HEK293 (cell line): ENCODE results near the gene TP53BP2.
A peak's percentile ranks its signal among the peaks of the same experiment; 100 is the strongest.

ENCODE experiments used
- BCL11A ChIP-seq: fragments of 450-650 bp; formaldehyde crosslinking; IDR thresholded peaks from 2 replicates; pipeline ENCODE4 v1.5.1; 2016; ENCODE audit warnings: low read depth, missing biosample characterization, missing genetic modification characterization
- GFI1B ChIP-seq: fragments of 450-650 bp; formaldehyde crosslinking; IDR thresholded peaks from 2 replicates; pipeline ENCODE4 v1.5.1; 2016; ENCODE audit warnings: missing biosample characterization, missing genetic modification characterization
- KLF1 ChIP-seq: fragments of 450-650 bp; formaldehyde crosslinking; IDR thresholded peaks from 2 replicates; pipeline ENCODE4 v1.5.1; 2016; ENCODE audit warnings: missing biosample characterization, missing genetic modification characterization
- KLF10 ChIP-seq: fragments of 450-650 bp; IDR thresholded peaks from 2 replicates; pipeline ENCODE4 v1.5.1; 2018; ENCODE audit warnings: missing biosample characterization, mild to moderate bottlenecking, missing genetic modification characterization
- KLF8 ChIP-seq: fragments of 450-650 bp; formaldehyde crosslinking; IDR thresholded peaks from 2 replicates; pipeline ENCODE4 v1.5.1; 2016; ENCODE audit warnings: missing biosample characterization, missing genetic modification characterization
- PRDM1 ChIP-seq: fragments of 450-650 bp; formaldehyde crosslinking; IDR thresholded peaks from 2 replicates; pipeline ENCODE4; 2016; ENCODE audit warnings: missing biosample characterization, missing genetic modification characterization
- SETDB1 ChIP-seq: IDR thresholded peaks from one replicate; pipeline ENCODE4 v1.6.1; 2017; ENCODE audit warnings: mild to moderate bottlenecking, low read length, moderate library complexity, mixed read lengths; ENCODE audit not compliant: insufficient read length
- WT1 ChIP-seq: fragments of 450-650 bp; formaldehyde crosslinking; IDR thresholded peaks from 2 replicates; pipeline ENCODE4 v1.5.1; 2016; ENCODE audit warnings: missing biosample characterization, missing genetic modification characterization
- YY1 ChIP-seq: fragments of 450-650 bp; formaldehyde crosslinking; IDR thresholded peaks from 2 replicates; pipeline ENCODE4 v1.5.1; 2018; ENCODE audit warnings: missing biosample characterization, missing genetic modification characterization
- ZFP69B ChIP-seq: fragments of 450-650 bp; formaldehyde crosslinking; IDR thresholded peaks from 2 replicates; pipeline ENCODE4 v1.5.1; 2016; ENCODE audit warnings: missing biosample characterization, missing genetic modification characterization
- ZNF184 ChIP-seq: fragments of 450-650 bp; IDR thresholded peaks from 2 replicates; pipeline ENCODE4 v1.5.1; 2018; ENCODE audit warnings: missing biosample characterization, mild to moderate bottlenecking, missing genetic modification characterization
- ZNF311 ChIP-seq: fragments of 450-650 bp; formaldehyde crosslinking; IDR thresholded peaks from 2 replicates; pipeline ENCODE4 v1.5.1; 2017; ENCODE audit warnings: missing biosample characterization, missing genetic modification characterization, borderline replicate concordance
- ZNF501 ChIP-seq: fragments of 450-650 bp; formaldehyde crosslinking; IDR thresholded peaks from 2 replicates; pipeline ENCODE4 v1.5.1; 2016; ENCODE audit warnings: missing biosample characterization, missing genetic modification characterization
- ZNF549 ChIP-seq: fragments of 450-650 bp; IDR thresholded peaks from 2 replicates; pipeline ENCODE4 v1.5.1; 2018; ENCODE audit warnings: missing biosample characterization, missing genetic modification characterization, mild to moderate bottlenecking, inconsistent platforms, moderate library complexity
- ZNF658 ChIP-seq: fragments of 450-650 bp; formaldehyde crosslinking; IDR thresholded peaks from 2 replicates; pipeline ENCODE4; 2016; ENCODE audit warnings: missing biosample characterization, missing genetic modification characterization
- ZNF664 ChIP-seq: fragments of 450-650 bp; formaldehyde crosslinking; IDR thresholded peaks from 2 replicates; pipeline ENCODE4 v1.5.1; 2016; ENCODE audit warnings: missing biosample characterization, missing genetic modification characterization
- ZNF777 ChIP-seq: fragments of 450-650 bp; formaldehyde crosslinking; IDR thresholded peaks from 2 replicates; pipeline ENCODE4 v1.5.1; 2017; ENCODE audit warnings: missing biosample characterization, missing genetic modification characterization, borderline replicate concordance
- ZNF791 ChIP-seq: fragments of 450-650 bp; formaldehyde crosslinking; IDR thresholded peaks from 2 replicates; pipeline ENCODE4 v1.5.1; 2016; ENCODE audit warnings: missing biosample characterization, missing genetic modification characterization
- TF ChIP-seq, protein P1 (sequence below): fragments of 450-650 bp; formaldehyde crosslinking; conservative IDR thresholded peaks from 2 replicates; pipeline ENCODE4 v1.5.1; 2016; ENCODE audit warnings: low read depth, missing biosample characterization, missing genetic modification characterization
- TF ChIP-seq, protein P2 (sequence below): IDR thresholded peaks from 2 replicates; pipeline ENCODE4 v1.6.1; 2011; ENCODE audit warnings: mild to moderate bottlenecking, low read depth, low read length, borderline replicate concordance
- TF ChIP-seq, protein P3 (sequence below): fragments of 450-650 bp; formaldehyde crosslinking; IDR thresholded peaks from 2 replicates; pipeline ENCODE4 v1.5.1; 2016; ENCODE audit warnings: missing biosample characterization, missing genetic modification characterization, borderline replicate concordance
- TF ChIP-seq, protein P4 (sequence below): fragments of 450-650 bp; formaldehyde crosslinking; IDR thresholded peaks from 2 replicates; pipeline ENCODE4 v1.5.1; 2017; ENCODE audit warnings: missing biosample characterization, missing genetic modification characterization
- TF ChIP-seq, protein P5 (sequence below): fragments of 450-650 bp; formaldehyde crosslinking; IDR thresholded peaks from 2 replicates; pipeline ENCODE4 v1.5.1; 2016; ENCODE audit warnings: missing biosample characterization, missing genetic modification characterization, borderline replicate concordance

Gene TP53BP2

DNA sequence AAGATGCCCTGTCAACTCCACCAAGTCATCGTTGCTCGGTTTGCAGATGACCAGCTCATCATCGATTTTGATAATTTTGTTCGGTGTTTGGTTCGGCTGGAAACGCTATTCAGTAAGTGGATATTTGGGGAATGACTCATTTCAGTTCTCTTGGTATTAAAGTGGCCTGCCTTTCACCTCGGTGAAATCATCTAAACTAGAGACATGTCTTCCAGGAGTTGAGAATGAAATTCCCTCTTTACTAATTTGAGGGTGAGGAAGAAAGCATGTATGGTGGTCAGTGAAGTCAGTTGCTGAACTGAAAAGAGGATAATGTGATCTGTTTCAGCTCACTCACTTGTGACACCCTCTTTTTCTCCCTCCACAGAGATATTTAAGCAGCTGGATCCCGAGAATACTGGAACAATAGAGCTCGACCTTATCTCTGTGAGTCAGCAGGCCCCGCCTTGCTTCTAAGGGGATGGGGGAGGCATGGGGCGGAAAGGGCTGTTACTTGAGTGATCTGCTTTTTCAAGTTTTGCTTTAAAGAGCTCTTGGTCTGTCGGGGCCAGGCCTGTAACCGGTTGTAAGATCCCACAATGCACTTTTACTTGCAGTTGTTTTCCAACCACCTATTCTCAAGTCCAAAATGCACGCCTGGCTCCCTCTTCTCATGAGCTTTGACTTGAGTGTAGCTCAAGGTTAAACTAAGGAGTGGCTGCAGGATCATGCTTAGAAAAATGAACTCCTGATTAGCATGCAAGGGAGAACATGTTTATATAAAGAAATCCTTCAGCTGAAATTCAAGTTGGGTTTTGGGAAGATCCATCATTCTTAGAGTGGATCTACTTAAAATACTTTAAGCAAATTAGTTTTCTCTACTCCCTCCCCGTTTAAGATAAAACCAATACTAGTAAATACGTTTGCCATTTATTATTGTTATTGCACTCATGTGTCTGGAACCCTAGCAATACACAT lies 73.7 kb downstream of the TP53BP2 start (continued):
- TF ChIP-seq, protein P1, sequence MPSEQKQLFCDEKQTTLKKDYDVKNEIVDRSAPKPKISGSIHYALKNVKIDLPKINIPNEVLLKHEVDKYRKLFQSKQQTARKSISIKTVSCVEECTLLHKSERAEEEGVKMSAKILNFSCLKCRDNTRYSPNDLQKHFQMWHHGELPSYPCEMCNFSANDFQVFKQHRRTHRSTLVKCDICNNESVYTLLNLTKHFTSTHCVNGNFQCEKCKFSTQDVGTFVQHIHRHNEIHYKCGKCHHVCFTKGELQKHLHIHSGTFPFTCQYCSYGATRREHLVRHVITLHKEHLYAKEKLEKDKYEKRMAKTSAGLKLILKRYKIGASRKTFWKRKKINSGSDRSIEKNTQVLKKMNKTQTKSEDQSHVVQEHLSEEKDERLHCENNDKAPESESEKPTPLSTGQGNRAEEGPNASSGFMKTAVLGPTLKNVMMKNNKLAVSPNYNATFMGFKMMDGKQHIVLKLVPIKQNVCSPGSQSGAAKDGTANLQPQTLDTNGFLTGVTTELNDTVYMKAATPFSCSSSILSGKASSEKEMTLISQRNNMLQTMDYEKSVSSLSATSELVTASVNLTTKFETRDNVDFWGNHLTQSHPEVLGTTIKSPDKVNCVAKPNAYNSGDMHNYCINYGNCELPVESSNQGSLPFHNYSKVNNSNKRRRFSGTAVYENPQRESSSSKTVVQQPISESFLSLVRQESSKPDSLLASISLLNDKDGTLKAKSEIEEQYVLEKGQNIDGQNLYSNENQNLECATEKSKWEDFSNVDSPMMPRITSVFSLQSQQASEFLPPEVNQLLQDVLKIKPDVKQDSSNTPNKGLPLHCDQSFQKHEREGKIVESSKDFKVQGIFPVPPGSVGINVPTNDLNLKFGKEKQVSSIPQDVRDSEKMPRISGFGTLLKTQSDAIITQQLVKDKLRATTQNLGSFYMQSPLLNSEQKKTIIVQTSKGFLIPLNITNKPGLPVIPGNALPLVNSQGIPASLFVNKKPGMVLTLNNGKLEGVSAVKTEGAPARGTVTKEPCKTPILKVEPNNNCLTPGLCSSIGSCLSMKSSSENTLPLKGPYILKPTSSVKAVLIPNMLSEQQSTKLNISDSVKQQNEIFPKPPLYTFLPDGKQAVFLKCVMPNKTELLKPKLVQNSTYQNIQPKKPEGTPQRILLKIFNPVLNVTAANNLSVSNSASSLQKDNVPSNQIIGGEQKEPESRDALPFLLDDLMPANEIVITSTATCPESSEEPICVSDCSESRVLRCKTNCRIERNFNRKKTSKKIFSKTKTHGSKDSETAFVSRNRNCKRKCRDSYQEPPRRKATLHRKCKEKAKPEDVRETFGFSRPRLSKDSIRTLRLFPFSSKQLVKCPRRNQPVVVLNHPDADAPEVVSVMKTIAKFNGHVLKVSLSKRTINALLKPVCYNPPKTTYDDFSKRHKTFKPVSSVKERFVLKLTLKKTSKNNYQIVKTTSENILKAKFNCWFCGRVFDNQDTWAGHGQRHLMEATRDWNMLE (tag by site-specific recombination): 0 out of 2 replicates have a peak, but pooled peaks have one; percentile 25
- TF ChIP-seq ZNF311 (tag by site-specific recombination) (no peak), ZNF184 (tag by site-specific recombination) (0 out of 2 replicates have a peak, but pooled peaks have one; percentile 17), KLF8 (tag by site-specific recombination) (peak; percentile 74), ZNF549 (tag by site-specific recombination) (no peak), WT1 (tag by site-specific recombination) (no peak; the same call in none of the 2 replicates), KLF10 (peak; percentile 42; the same call in 1 of the 2 replicates), GFI1B (no peak), ZNF501 (tag by site-specific recombination) (peak; percentile 90), ZFP69B (tag by site-specific recombination) (peak; percentile 98), BCL11A (tag by site-specific recombination) (no peak; the same call in none of the 2 replicates), ZNF664 (peak; percentile 74), ZNF777 (tag by site-specific recombination) (no peak), YY1 (tag by site-specific recombination) (no peak), ZNF791 (tag by site-specific recombination) (no peak), KLF1 (peak; percentile 80; the same call in 1 of the 2 replicates), ZNF658 (tag by site-specific recombination) (no peak), PRDM1 (peak; percentile 98), SETDB1 (no peak)
- TF ChIP-seq, protein P2, sequence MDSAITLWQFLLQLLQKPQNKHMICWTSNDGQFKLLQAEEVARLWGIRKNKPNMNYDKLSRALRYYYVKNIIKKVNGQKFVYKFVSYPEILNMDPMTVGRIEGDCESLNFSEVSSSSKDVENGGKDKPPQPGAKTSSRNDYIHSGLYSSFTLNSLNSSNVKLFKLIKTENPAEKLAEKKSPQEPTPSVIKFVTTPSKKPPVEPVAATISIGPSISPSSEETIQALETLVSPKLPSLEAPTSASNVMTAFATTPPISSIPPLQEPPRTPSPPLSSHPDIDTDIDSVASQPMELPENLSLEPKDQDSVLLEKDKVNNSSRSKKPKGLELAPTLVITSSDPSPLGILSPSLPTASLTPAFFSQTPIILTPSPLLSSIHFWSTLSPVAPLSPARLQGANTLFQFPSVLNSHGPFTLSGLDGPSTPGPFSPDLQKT: no peak
- TF ChIP-seq, protein P3, sequence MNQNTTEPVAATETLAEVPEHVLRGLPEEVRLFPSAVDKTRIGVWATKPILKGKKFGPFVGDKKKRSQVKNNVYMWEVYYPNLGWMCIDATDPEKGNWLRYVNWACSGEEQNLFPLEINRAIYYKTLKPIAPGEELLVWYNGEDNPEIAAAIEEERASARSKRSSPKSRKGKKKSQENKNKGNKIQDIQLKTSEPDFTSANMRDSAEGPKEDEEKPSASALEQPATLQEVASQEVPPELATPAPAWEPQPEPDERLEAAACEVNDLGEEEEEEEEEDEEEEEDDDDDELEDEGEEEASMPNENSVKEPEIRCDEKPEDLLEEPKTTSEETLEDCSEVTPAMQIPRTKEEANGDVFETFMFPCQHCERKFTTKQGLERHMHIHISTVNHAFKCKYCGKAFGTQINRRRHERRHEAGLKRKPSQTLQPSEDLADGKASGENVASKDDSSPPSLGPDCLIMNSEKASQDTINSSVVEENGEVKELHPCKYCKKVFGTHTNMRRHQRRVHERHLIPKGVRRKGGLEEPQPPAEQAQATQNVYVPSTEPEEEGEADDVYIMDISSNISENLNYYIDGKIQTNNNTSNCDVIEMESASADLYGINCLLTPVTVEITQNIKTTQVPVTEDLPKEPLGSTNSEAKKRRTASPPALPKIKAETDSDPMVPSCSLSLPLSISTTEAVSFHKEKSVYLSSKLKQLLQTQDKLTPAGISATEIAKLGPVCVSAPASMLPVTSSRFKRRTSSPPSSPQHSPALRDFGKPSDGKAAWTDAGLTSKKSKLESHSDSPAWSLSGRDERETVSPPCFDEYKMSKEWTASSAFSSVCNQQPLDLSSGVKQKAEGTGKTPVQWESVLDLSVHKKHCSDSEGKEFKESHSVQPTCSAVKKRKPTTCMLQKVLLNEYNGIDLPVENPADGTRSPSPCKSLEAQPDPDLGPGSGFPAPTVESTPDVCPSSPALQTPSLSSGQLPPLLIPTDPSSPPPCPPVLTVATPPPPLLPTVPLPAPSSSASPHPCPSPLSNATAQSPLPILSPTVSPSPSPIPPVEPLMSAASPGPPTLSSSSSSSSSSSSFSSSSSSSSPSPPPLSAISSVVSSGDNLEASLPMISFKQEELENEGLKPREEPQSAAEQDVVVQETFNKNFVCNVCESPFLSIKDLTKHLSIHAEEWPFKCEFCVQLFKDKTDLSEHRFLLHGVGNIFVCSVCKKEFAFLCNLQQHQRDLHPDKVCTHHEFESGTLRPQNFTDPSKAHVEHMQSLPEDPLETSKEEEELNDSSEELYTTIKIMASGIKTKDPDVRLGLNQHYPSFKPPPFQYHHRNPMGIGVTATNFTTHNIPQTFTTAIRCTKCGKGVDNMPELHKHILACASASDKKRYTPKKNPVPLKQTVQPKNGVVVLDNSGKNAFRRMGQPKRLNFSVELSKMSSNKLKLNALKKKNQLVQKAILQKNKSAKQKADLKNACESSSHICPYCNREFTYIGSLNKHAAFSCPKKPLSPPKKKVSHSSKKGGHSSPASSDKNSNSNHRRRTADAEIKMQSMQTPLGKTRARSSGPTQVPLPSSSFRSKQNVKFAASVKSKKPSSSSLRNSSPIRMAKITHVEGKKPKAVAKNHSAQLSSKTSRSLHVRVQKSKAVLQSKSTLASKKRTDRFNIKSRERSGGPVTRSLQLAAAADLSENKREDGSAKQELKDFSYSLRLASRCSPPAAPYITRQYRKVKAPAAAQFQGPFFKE (tag by site-specific recombination): no peak
- TF ChIP-seq, protein P4, sequence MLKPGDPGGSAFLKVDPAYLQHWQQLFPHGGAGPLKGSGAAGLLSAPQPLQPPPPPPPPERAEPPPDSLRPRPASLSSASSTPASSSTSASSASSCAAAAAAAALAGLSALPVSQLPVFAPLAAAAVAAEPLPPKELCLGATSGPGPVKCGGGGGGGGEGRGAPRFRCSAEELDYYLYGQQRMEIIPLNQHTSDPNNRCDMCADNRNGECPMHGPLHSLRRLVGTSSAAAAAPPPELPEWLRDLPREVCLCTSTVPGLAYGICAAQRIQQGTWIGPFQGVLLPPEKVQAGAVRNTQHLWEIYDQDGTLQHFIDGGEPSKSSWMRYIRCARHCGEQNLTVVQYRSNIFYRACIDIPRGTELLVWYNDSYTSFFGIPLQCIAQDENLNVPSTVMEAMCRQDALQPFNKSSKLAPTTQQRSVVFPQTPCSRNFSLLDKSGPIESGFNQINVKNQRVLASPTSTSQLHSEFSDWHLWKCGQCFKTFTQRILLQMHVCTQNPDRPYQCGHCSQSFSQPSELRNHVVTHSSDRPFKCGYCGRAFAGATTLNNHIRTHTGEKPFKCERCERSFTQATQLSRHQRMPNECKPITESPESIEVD (tag by site-specific recombination): 0 out of 2 replicates have a peak, but pooled peaks have one; percentile 3
- TF ChIP-seq, protein P5, sequence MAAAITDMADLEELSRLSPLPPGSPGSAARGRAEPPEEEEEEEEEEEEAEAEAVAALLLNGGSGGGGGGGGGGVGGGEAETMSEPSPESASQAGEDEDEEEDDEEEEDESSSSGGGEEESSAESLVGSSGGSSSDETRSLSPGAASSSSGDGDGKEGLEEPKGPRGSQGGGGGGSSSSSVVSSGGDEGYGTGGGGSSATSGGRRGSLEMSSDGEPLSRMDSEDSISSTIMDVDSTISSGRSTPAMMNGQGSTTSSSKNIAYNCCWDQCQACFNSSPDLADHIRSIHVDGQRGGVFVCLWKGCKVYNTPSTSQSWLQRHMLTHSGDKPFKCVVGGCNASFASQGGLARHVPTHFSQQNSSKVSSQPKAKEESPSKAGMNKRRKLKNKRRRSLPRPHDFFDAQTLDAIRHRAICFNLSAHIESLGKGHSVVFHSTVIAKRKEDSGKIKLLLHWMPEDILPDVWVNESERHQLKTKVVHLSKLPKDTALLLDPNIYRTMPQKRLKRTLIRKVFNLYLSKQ (tag by site-specific recombination): no peak
